GM18909 (cell line): ENCODE data around the gene BMPER.

Experiments
- ATAC-seq: cut with Tn5 transposase; IDR thresholded peaks from one replicate; pipeline ENCODE4 v1.9.1; 2021; ENCODE audit warnings: mild to moderate bottlenecking; ENCODE audit not compliant: unreplicated experiment, poor library complexity

Gene BMPER

GRCh38 chr7:34057136-34057535 is 151.8 kb downstream of the BMPER start:
- ATAC-seq, result no peak

- no peak for ATAC-seq
Measured at GRCh38 chr7:34057956-34058355, 152.6 kb downstream of the BMPER start.

GRCh38 chr7:34058801-34059135 is 153.4 kb downstream of the BMPER start:
- ATAC-seq, result no peak

- no peak for ATAC-seq
Measured at GRCh38 chr7:34059136-34059828, 153.9 kb downstream of the BMPER start.

GRCh38 chr7:34060196-34060947 is 155.0 kb downstream of the BMPER start:
- no peak for ATAC-seq

GRCh38 chr7:34061149-34061548 is 155.8 kb downstream of the BMPER start:
- no peak for ATAC-seq

GRCh38 chr7:34062341-34062740 is 157.0 kb downstream of the BMPER start:
- ATAC-seq, result no peak

- no peak for ATAC-seq
Measured at GRCh38 chr7:34062826-34063225, 157.5 kb downstream of the BMPER start.

GRCh38 chr7:34064519-34065158 is 159.3 kb downstream of the BMPER start:
- no peak for ATAC-seq

GRCh38 chr7:34066411-34066810 is 161.1 kb downstream of the BMPER start:
- no peak for ATAC-seq

- ATAC-seq, result no peak
Measured at GRCh38 chr7:34067005-34067778, 161.9 kb downstream of the BMPER start.

- no peak for ATAC-seq
Measured at GRCh38 chr7:34069676-34070075, 164.3 kb downstream of the BMPER start.

- ATAC-seq, result no peak
Measured at GRCh38 chr7:34070511-34071323, 165.4 kb downstream of the BMPER start.

GRCh38 chr7:34073676-34074075 is 168.3 kb downstream of the BMPER start:
- no peak for ATAC-seq

GRCh38 chr7:34074421-34074820 is 169.1 kb downstream of the BMPER start:
- ATAC-seq, result no peak

GRCh38 chr7:34075523-34076370 is 170.4 kb downstream of the BMPER start:
- no peak for ATAC-seq

GRCh38 chr7:34077168-34077567 is 171.8 kb downstream of the BMPER start:
- no peak for ATAC-seq

GRCh38 chr7:34078864-34079263 is 173.5 kb downstream of the BMPER start:
- no peak for ATAC-seq

GRCh38 chr7:34080513-34080912 is 175.2 kb downstream of the BMPER start:
- ATAC-seq, result no peak
